ENCODE results near the gene IFI30. TPM values are rescaled to one million over a fixed set of nuclear protein-coding genes. Genes with fewer than 3 reads are reported as not detected.
"Not testable (repeated sequence)": the region's sequence is repeated elsewhere in the genome, so short reads cannot be mapped to it uniquely, and the experiment has no call there.

Gene IFI30
- total RNA-seq, 1 donor from 2014 or later = 554 TPM

DNA sequence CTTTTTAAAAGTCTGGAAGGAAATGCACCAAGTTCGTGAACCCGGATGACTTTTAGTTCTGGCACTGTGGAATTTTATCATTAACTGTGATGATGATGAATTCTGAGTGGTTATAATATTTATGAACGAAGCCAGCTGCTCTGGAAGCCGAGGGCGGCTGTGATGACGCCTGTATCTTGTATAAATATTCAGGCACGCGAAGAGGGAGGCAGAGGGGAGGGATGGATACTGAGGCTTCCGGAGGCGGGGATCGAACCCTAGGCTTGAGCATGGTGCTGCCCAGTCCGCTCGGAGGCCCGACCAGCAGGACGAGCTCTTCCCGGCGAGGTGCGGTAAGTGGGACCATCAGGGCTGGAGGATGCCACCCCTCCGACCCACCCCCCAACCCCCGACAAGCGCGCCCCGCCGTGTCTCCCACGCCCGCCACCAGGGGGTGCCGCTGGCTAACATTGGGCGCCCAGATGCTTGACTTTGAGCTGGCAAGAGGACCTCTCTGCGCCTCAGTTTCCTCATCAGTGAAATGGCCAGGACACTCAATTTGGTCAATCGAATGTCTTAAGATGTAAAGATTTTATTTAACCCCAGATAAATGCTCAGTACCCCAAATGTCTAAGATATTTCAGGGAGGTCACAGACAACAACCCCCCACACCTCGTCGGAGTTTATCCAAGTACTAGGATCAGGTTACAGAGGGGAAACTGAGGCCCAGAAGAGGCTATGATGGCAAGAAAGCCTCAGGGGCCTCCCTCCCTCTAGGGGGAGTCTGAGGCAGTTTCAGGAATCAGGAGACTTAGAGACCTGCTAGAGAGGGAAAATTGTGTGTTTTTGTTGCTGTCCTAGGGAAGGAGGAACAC lies 34.7 kb downstream of the IFI30 start:
- TF ChIP-seq, protein P1, sequence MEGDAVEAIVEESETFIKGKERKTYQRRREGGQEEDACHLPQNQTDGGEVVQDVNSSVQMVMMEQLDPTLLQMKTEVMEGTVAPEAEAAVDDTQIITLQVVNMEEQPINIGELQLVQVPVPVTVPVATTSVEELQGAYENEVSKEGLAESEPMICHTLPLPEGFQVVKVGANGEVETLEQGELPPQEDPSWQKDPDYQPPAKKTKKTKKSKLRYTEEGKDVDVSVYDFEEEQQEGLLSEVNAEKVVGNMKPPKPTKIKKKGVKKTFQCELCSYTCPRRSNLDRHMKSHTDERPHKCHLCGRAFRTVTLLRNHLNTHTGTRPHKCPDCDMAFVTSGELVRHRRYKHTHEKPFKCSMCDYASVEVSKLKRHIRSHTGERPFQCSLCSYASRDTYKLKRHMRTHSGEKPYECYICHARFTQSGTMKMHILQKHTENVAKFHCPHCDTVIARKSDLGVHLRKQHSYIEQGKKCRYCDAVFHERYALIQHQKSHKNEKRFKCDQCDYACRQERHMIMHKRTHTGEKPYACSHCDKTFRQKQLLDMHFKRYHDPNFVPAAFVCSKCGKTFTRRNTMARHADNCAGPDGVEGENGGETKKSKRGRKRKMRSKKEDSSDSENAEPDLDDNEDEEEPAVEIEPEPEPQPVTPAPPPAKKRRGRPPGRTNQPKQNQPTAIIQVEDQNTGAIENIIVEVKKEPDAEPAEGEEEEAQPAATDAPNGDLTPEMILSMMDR (IDR thresholded peaks at IDR 0.05) = peak; percentile 74
- ATAC-seq = no peak
- peak; percentile 75 for DNase-seq
- no peaks in the 10 kb centered on the region for H3K9me3 ChIP-seq
- H3K27me3 ChIP-seq = no peaks in the 10 kb centered on the region
- no peak overlapping the region for H3K4me3 ChIP-seq
- intact Hi-C loops (cut with DNase I) = loop anchor here (10.0 kb wide), 1 partner anchor 46 kb away; a partner anchor contains a TSS
- H3K36me3 ChIP-seq = no peaks in the 10 kb centered on the region
- peaks cover 13% of the 10 kb centered on the region for H3K4me1 ChIP-seq
- H3K27ac ChIP-seq = no peak overlapping the region

DNA sequence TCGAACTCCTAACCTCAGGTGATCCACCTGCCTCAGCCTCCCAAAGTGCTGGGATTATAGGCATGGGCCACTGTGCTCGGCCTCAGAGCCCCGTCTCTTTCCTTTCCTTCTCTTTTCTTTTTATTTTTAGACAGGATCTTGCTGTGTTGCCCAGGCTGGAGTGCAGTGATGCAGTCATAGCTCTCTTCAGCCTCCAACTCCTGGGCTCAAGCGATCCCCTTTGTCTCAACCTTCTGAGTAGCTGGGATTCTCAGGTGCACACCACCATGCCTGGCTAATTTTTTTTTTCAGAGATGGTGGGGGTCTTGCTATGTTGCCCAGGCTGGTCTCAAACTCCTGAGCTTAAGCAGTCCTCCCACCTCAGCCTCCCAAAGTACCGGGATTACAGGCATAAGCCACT lies 36.3 kb downstream of the IFI30 start:
- H3K27ac ChIP-seq, H3K9me3 ChIP-seq, DNase-seq, ATAC-seq, H3K36me3 ChIP-seq, H3K27me3 ChIP-seq, H3K4me3 ChIP-seq: not testable (repeated sequence)
- intact Hi-C loops (cut with DNase I) = loop anchor here (10.0 kb wide), 1 partner anchor 45 kb away; a partner anchor contains a TSS
- H3K4me1 ChIP-seq = peaks cover 13% of the 10 kb centered on the region

DNA sequence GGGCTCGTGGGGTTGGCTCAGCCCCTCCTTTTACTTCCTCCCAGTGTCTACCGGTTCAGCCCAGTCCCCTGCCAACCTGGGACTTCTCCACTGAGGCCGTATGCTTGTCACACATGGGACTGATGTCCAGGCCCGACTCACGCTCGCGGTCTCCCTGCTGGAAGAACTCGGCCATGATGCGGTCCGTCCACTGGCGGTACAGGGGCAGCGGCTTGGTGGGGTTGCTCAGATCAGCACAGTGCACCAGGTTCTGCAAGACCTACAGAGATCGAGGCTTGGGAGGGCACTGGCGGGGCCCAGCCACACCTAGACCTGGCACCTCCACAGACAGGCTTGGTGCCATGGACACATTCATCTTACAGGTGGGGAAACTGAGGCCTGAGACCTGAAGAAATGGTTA lies 38.1 kb downstream of the IFI30 start:
- DNase-seq (no peak), ATAC-seq (no peak)
- Histone ChIP-seq H3K27ac (no peak overlapping the region), H3K36me3 (no peaks in the 10 kb centered on the region), H3K9me3 (no peaks in the 10 kb centered on the region), H3K4me1 (peaks cover 4% of the 10 kb centered on the region), H3K4me3 (no peak overlapping the region), H3K27me3 (no peaks in the 10 kb centered on the region)
- TF ChIP-seq, protein P1 (IDR thresholded peaks at IDR 0.05) = no peak
- intact Hi-C loops (cut with DNase I) = no loop called here

DNA sequence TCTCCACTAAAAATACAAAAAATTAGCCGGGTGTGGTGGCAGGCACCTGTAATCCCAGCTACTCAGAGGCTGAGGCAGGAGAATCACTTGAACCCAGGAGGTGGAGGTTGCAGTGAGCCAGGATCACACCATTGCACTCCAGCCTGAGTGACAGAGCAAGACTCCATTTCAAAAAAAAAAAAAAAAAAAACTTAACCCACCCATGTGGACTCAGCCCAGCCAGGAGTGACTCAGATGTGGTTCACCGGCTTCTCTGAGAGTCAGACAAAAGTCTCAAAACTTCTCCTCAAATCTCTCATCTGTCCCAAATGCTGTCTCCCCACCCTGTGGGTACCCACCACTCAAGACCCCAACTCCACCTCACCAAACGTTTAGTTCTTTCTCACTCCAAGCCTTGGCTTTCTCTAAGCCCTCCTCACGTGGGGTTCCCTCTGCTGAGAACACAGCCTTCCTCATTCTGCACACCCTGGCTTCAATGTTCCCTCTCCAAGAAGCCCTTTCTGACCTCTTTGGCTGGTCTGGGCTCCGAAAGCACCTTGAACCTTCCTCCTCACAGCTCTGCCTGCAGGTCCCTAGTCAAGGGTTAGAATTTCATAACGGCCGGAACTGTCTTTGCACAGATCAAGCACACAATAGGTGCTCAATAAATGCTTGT lies 41.3 kb downstream of the IFI30 start:
- no peak for ATAC-seq
- intact Hi-C loops (cut with DNase I) = no loop called here

DNA sequence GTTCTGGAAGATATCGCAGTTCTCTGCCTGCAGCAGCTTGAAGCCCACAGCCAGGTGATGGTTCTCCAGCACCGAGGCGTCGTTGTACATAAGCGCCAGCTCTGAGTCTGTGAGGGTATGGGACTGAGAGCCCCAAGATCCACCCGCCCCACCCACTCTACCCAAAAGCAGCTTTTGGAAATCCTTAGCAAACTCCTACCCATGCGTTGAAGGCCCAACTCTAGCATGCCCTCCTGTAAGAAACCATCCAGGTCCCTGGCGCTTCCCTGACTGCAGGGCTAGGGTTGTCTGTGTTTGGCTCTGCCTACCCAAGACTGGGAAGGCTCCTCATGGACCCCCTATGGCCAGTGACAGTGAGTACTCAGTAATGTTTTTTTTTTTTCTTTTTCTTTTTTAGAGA lies 43.2 kb downstream of the IFI30 start:
- ATAC-seq = no peak
- no peak overlapping the region for H3K4me3 ChIP-seq
- TF ChIP-seq, protein P1 (IDR thresholded peaks at IDR 0.05) = no peak
- H3K9me3 ChIP-seq = no peaks in the 10 kb centered on the region
- H3K36me3 ChIP-seq = no peaks in the 10 kb centered on the region
- intact Hi-C loops (cut with DNase I) = no loop called here
- no peaks in the 10 kb centered on the region for H3K4me1 ChIP-seq
- no peak overlapping the region for H3K27ac ChIP-seq
- H3K27me3 ChIP-seq = no peaks in the 10 kb centered on the region
- DNase-seq = no peak

More for the DNA sequence above, 41.3 kb downstream of the IFI30 start:
- Histone ChIP-seq H3K4me3 (no peak overlapping the region), H3K27ac (no peak overlapping the region), H3K4me1 (no peaks in the 10 kb centered on the region), H3K9me3 (no peaks in the 10 kb centered on the region), H3K27me3 (no peaks in the 10 kb centered on the region), H3K36me3 (no peaks in the 10 kb centered on the region)
- TF ChIP-seq, protein P1 (IDR thresholded peaks at IDR 0.05) = no peak
- no peak for DNase-seq

DNA sequence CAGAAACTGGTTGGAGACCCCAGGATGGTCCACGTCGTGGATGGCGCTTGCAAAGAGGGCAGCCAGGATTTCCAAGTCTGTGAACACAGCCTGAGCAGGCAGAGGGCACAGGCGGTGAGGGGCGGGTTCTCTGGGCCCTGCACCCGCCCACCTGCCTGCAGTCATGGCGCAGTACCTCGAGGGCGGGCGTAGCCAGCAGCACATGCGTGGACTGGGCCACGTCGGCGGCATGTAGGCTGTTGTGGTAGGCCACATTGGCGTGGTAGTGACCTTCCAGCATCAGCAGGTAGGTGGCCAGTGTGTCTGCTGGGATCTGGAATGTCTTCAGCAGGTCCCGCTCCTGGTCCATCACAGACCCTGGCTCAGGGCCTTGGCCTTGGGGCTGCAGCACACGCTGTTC lies 44.5 kb downstream of the IFI30 start:
- Histone ChIP-seq H3K4me1 (no peaks in the 10 kb centered on the region), H3K27me3 (no peaks in the 10 kb centered on the region), H3K9me3 (no peaks in the 10 kb centered on the region), H3K27ac (no peak overlapping the region), H3K36me3 (no peaks in the 10 kb centered on the region), H3K4me3 (no peak overlapping the region)
- intact Hi-C loops (cut with DNase I) = no loop called here
- DNase-seq = no peak
- ATAC-seq = no peak
- TF ChIP-seq, protein P1 (IDR thresholded peaks at IDR 0.05) = no peak
